Cardiac muscle cell (in vitro differentiated cells and primary cell): ENCODE data around the gene PCDH8. TPM values are rescaled to one million over a fixed set of nuclear protein-coding genes. Genes with fewer than 3 reads are reported as not detected.
"Not testable (repeated sequence)": the region's sequence is repeated elsewhere in the genome, so short reads cannot be mapped to it uniquely, and the experiment has no call there.

Experiments
- DNase-seq, 2 donors: peaks; one replicate each; pipeline versions ENCODE4 v3.0.0 to v3.0.0-alpha.2; 2010 to 2017; ENCODE audit warnings: low read depth in 1 of 2, low spot score in 1 of 2
- H3K27ac ChIP-seq: fragments of 200-600 bp; sonication (generic); 2 replicates; pipeline ENCODE4 v1.5.1; 2016
- H3K27me3 ChIP-seq: fragments of 200-600 bp; sonication (generic); 2 replicates; pipeline ENCODE4 v1.6.0; 2016; ENCODE audit warnings: control low read depth
- H3K36me3 ChIP-seq: fragments of 200-600 bp; sonication (generic); 2 replicates; pipeline ENCODE4 v1.5.1; 2016; ENCODE audit warnings: control low read depth
- H3K4me1 ChIP-seq: fragments of 200-600 bp; sonication (generic); 2 replicates; pipeline ENCODE4 v1.8.1; 2017; ENCODE audit warnings: low read depth, mild to moderate bottlenecking, mixed run types
- H3K4me3 ChIP-seq: fragments of 200-600 bp; sonication (generic); 2 replicates; pipeline ENCODE4 v1.5.1; 2016; ENCODE audit warnings: mild to moderate bottlenecking
- H3K9me3 ChIP-seq: fragments of 200-600 bp; sonication (generic); 2 replicates; pipeline ENCODE4 v1.5.1; 2017; ENCODE audit warnings: low read depth, mild to moderate bottlenecking, control low read depth
- polyA plus RNA-seq: library from polyadenylated mRNA; unstranded; fragments of >200 nt; fragmentation: Nextera tagmentation; extraction: Ambion mirVana; gene quantifications from 2 replicates; pipeline ENCODE4 v1.2.1, GENCODE V29; 2016
- total RNA-seq: library from RNA; depleted of rRNA; stranded (reverse); fragments of >200 nt; gene quantifications from 2 replicates; pipeline ENCODE4 v1.2.3, GENCODE V29; 2016
- TF ChIP-seq, protein P1 (sequence below): IDR thresholded peaks from 2 replicates; pipeline ENCODE4 v1.5.1; 2012; ENCODE audit warnings: low read depth, mild to moderate bottlenecking, low read length

The PCDH8 gene
- total and polyA plus RNA-seq, 2 experiments from 2014 or later: 0.74 to 0.84 TPM

DNA sequence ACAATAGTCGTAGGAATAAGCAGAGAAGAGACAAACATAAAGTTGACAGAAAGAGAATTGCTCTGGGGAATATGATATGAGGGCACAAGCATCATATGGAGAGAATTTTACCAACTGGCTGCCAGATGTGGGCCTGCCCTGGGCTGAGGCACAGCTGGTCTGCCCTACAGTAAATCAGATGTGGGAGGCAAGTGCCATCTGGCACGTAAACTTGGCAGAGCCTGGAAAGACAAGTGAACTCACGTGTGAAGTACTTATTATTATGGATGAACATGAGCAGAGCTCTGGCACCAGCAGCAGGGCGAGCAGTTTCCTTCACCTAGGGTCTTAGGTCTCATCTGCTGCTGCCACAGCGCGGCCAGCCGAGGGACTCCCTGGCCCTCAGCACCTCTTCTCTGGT lies 20.6 kb downstream of the PCDH8 start:
- no peaks in the 10 kb centered on the region for H3K4me1 ChIP-seq
- H3K27me3 ChIP-seq: no peaks in the 10 kb centered on the region
- no peak for DNase-seq
- TF ChIP-seq, protein P1, sequence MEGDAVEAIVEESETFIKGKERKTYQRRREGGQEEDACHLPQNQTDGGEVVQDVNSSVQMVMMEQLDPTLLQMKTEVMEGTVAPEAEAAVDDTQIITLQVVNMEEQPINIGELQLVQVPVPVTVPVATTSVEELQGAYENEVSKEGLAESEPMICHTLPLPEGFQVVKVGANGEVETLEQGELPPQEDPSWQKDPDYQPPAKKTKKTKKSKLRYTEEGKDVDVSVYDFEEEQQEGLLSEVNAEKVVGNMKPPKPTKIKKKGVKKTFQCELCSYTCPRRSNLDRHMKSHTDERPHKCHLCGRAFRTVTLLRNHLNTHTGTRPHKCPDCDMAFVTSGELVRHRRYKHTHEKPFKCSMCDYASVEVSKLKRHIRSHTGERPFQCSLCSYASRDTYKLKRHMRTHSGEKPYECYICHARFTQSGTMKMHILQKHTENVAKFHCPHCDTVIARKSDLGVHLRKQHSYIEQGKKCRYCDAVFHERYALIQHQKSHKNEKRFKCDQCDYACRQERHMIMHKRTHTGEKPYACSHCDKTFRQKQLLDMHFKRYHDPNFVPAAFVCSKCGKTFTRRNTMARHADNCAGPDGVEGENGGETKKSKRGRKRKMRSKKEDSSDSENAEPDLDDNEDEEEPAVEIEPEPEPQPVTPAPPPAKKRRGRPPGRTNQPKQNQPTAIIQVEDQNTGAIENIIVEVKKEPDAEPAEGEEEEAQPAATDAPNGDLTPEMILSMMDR: no peak
- H3K36me3 ChIP-seq: no peaks in the 10 kb centered on the region
- H3K27ac ChIP-seq: no peak overlapping the region
- no peak overlapping the region for H3K4me3 ChIP-seq
- H3K9me3 ChIP-seq: no peaks in the 10 kb centered on the region

GRCh38 chr13:52817886-52818285 lies 30.6 kb downstream of the PCDH8 start:
- H3K27ac ChIP-seq, H3K36me3 ChIP-seq, H3K4me1 ChIP-seq, H3K27me3 ChIP-seq, DNase-seq, H3K9me3 ChIP-seq, H3K4me3 ChIP-seq: not testable (repeated sequence)

DNA sequence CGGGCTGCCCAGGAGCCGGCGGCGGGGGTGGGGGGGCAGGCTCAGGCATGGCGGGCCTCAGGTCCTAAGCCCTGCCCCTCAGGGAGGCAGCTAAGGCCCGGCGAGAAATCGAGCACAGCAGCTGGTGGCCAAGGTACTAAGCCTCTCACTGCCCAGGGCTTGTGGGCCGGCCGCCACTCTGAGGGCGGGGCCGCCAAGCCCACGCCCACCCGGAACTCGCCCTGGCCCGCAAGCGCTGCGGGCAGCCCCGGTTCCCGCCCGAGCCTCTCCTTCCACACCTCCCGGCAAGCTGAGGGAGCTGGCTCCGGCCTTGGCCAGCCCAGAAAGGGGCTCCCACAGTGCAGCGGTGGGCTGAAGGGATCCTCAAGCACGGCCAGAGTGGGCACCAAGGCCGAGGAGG lies 33.1 kb downstream of the PCDH8 start:
- Histone ChIP-seq H3K4me3 (no peak overlapping the region), H3K36me3 (no peaks in the 10 kb centered on the region), H3K4me1 (no peaks in the 10 kb centered on the region), H3K27me3 (no peaks in the 10 kb centered on the region), H3K27ac (no peak overlapping the region), H3K9me3 (no peaks in the 10 kb centered on the region)
- DNase-seq: no peak
- TF ChIP-seq, protein P1: no peak

- H3K9me3 ChIP-seq: no peaks in the 10 kb centered on the region
- TF ChIP-seq, protein P1: no peak
- H3K4me3 ChIP-seq: no peak overlapping the region
- no peak for DNase-seq
- no peaks in the 10 kb centered on the region for H3K36me3 ChIP-seq
- no peak overlapping the region for H3K27ac ChIP-seq
- no peaks in the 10 kb centered on the region for H3K4me1 ChIP-seq
- no peaks in the 10 kb centered on the region for H3K27me3 ChIP-seq
Measured at GRCh38 chr13:52812941-52813340, 35.5 kb downstream of the PCDH8 start.

DNA sequence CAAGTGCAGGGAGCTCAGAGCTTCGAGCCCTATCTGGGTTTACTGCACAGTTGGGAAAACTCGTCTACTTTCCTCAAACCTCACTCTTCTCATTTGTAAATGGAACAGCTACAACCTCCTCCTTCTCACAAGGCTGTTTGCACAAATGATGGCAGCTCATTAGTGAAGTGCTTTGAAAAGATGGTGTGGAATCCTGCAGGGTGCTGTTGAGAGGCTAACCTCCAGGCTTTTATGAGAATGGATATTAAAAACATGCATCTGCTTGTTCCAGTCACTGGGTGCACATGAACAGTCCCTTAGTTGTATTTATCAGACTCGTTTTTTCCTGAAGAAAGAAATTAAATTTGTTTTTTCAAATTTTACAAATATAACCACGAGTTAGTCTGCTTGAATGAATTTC lies 36.6 kb downstream of the PCDH8 start:
- no peak overlapping the region for H3K27ac ChIP-seq
- TF ChIP-seq, protein P1: no peak
- DNase-seq: no peak

GRCh38 chr13:52810526-52810925 lies 37.9 kb downstream of the PCDH8 start:
- no peaks in the 10 kb centered on the region for H3K9me3 ChIP-seq
- no peaks in the 10 kb centered on the region for H3K36me3 ChIP-seq
- H3K27me3 ChIP-seq: no peaks in the 10 kb centered on the region
- TF ChIP-seq, protein P1: no peak
- H3K27ac ChIP-seq: no peak overlapping the region
- no peaks in the 10 kb centered on the region for H3K4me1 ChIP-seq
- DNase-seq: no peak
- no peak overlapping the region for H3K4me3 ChIP-seq

More for the DNA sequence above, 36.6 kb downstream of the PCDH8 start:
- no peaks in the 10 kb centered on the region for H3K27me3 ChIP-seq
- no peaks in the 10 kb centered on the region for H3K9me3 ChIP-seq
- no peak overlapping the region for H3K4me3 ChIP-seq
- H3K4me1 ChIP-seq: no peaks in the 10 kb centered on the region
- no peaks in the 10 kb centered on the region for H3K36me3 ChIP-seq
